GM19328 (cell line): ENCODE results near the gene ACIN1.
A peak's percentile ranks its signal among the peaks of the same experiment; 100 is the strongest.

Experiments used
- ATAC-seq: cut with Tn5 transposase; IDR thresholded peaks from one replicate; pipeline ENCODE4 v1.9.1; 2021; ENCODE audit warnings: mild to moderate bottlenecking, moderate library complexity; ENCODE audit not compliant: unreplicated experiment

ACIN1 gene

DNA sequence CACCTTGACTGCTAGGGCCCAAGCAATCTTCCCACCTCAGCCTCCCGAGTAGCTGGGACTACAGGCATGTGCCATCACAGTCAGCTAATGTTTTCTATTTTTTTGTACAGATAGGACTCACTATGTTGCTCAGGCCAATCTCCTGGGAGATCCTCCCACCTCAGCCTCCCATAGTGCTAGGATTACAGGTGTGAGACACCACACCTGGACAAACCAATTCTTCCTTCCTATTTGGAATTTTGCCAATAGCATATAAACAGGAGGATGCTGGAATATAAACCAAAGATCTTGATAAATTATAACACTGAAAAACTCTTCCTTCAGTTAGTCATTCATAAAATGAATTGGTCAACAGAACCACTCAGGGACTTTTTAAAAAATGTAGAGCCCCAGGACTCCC is 8.4 kb downstream of the ACIN1 start:
- no peak for ATAC-seq

GRCh38 chr14:23085458-23085857 is 9.5 kb downstream of the ACIN1 start:
- ATAC-seq: no peak

DNA sequence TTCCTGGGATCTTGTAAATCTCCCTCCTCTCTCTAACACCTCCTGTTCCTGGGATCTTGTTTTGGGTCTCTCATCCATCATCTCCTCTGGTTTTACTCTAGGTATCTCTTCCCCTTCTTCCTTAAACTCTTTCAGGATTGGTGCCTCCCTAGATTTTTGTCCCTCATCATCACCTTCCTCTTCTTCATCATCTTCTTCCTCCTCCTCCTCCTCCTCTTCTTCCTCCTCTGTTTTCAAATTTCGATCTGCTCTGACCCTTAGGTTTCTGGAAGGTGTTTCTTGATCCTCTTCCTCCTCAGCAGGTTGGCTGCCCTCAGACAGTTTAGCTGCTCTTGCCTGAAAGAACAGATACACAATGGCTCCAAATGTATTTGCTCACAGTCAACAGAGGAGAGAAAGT is 14.5 kb downstream of the ACIN1 start:
- no peak for ATAC-seq

DNA sequence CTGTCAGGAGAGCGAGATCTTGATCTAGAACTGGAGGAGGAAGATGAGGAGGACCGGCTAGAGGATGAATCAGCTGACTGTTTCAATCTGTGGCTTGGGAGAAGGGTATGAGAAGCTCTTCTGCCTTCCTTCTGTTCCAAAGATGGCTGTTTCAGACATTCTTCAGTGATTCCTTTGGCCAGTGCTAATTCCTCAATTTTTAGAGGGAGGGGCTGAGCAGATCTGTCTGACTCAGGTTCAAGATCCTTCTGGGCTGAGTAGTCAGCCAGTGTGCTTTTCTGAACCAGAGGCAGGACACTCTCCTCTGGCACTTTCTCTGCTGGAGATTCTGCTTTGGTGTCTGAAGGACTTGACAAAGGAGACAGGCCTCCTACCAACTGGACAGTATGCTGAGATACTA is 15.2 kb downstream of the ACIN1 start:
- ATAC-seq: no peak

DNA sequence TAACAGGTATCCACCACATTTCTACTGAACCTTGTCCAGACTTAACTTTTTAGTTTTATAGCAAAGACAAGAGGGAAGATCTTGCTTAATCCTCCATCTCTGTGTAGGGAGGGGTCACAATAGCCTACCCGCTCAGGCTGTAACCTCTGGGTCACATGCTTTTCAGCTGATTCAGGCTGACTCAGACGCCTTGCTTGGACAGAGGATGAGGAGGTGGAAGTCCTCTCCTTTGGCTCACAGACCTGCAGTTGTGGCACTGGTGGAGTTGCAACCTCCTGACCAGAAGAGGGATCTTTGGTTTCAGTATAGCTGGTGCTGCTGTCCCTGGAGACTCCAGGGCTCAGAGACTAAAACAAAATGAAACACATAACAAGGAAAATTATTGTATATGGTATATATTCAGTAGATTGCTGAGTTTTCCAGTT is 16.2 kb downstream of the ACIN1 start:
- ATAC-seq: no peak

- ATAC-seq: no peak
Measured at GRCh38 chr14:23077962-23078361, 17.0 kb downstream of the ACIN1 start.

- ATAC-seq: no peak
Measured at GRCh38 chr14:23076785-23077408, 18.0 kb downstream of the ACIN1 start.

GRCh38 chr14:23074906-23075305 is 20.0 kb downstream of the ACIN1 start:
- ATAC-seq: no peak

GRCh38 chr14:23071921-23072539 is 22.9 kb downstream of the ACIN1 start:
- ATAC-seq: no peak

- ATAC-seq: peak; percentile 91
Measured at GRCh38 chr14:23071244-23071920, 23.6 kb downstream of the ACIN1 start.

DNA sequence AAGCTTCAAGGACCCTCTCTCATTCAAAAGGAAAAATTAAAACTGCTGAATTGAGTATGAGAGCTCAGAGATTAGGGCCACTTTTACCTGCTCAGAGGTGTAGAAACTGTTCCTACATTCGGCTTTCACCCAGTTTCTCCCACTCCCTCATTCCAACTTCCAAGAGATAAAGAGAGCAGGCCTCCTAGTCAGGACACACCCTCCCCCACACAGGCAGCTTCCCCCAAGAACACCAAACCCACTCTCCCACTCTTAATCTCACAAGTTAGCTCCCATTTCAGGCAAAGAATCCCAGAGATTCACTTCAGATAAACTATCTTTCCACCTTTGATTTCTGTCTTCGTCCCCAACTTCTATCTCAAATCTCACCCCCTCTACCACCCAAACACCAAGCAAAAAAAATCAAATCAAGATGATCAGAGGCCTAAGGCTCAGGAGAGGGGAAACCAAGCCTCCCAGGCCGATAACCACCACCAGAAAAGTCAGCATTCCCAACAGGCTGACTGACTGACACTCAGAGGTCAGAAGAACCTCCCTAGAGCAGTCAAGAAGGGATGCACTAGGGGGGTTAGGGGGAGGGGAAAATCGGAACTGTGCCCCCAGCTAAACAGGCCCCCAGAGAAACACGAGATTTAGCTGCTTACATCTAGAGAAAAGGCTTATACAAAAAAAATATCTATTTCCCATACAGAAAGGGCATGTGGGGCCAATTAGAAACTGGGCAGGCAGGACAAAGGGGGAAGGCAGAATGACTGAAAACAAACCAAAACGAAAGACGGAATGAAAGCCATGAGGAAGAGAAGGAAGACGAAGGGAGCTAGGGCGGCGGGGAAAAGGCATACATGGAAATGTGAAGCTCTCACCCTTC is 24.4 kb downstream of the ACIN1 start:
- no peak for ATAC-seq

DNA sequence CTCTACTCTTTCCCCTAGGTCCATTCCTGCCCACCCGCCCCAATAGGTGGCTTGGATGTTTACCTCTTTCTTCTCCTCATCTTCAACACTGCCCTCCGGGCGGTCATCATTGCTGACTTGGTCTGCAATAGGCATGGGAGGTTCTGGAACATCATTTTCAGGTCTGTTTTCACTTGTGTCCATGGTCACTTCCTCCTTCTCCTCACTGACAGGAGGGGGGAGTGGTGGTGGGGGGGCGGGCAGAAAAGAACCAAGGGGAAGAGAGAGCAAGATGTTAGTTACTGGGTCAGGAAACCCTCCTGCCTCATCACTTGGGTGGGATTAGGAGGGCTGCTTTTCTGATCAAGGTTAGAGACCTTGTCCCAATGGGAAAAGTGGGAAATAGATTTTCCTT is 25.5 kb downstream of the ACIN1 start:
- no peak for ATAC-seq

DNA sequence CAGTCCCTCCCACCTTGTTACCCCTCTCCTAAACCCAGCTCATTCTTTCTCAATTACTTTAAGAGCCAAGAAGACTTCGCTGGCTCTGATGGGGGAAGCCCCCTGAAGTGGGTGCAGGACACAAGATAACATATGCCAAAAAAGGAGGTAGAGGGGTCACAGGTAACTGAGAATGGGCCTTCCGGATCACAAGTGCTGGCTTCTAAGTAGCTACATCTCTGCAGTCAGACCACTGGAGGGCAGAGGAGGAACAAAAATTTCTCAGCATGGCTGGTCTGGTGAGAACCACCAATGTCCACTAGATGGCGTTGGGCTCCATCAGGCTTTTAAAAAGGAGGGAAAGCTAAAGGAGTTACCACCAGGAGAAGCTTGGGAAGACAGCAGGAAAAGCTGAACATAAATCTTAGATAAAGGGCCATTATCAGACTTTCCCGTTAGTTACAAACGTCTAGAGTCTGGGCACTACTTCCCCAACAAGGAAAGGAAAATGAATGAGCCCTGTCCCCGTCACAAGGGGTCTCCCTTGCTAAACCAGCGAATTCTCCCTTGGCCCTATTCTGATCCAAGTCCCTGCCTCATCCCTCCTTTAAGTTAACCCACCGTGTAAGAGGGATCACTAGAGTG is 26.0 kb downstream of the ACIN1 start:
- no peak for ATAC-seq

- ATAC-seq: no peak
Measured at GRCh38 chr14:23067847-23068788, 26.8 kb downstream of the ACIN1 start.

DNA sequence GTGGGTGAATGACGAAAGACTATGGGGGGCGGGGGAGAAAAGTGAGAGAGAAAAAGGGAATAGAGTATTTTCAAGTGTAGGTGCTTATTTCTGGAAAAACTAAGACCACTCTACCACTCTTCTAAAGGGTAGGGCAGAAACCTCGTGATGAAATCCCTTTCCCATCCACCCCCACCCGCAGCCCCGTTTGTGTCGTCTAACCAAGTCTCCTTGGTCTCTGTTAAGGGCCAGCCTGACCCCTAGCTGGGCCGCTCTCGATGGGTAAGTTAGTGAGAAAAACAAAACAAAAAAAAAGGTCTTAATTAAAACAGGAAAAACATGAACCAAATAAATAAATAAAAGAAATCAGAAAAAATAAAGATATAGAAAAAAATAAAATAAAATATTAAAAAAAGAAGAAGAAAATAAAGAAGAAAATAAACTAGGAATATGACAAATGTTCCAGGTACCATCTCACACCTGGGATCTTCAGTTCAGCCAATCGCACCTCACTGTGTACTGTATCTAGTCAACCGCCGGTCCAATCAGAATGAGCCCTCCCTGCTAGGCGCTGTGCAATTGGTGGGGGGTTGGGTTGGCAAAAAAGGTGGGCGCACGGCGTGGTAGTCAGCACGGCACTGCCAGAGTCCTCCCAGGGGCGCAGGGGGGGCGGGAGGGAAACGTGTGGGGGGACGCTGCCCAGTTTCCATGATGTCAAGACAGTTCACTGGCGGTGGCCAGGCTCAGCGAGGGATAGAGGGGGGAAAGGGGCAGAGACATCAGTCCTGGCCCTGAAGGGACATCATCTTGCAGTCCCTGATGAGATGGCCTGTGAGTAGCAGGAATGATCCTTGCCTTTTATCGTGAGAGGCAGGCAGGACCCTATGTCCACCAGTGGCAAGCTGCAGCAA is 27.8 kb downstream of the ACIN1 start:
- ATAC-seq: no peak

GRCh38 chr14:23066368-23066767 is 28.6 kb downstream of the ACIN1 start:
- no peak for ATAC-seq

GRCh38 chr14:23063601-23064000 is 31.3 kb downstream of the ACIN1 start:
- ATAC-seq: no peak

DNA sequence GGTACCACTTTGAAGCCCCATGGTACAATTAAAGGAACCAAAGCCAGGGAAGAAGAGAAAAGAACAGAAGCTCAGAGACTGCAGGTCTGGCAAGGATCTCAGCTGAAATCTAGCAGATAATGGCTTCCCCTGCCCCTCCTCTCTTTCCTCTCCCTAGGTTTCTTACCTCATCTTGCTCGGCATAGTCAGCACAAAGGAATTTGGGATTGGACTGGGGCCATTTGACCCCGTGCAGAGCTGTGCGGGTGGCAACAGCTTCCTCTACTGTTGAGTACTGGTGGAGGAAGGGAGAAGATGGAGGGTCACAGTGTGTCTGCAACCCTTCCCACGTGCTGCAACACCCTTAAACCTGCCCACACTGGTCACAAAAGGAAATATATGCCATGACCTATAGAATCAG is 32.9 kb downstream of the ACIN1 start:
- ATAC-seq: no peak
